K562 (cell line): Measurements from ENCODE around the gene NRG3. TPM values are rescaled to one million over a fixed set of nuclear protein-coding genes. Genes with fewer than 3 reads are reported as not detected.

Experiments
- ATAC-seq: fragments of 200-7000 bp; cut with Tn5 transposase; 3 replicates; pipeline ENCODE4 v1.9.1; 2020; ENCODE audit warnings: moderate library complexity
- BruUV-seq: library from RNA; stranded (reverse); fragments of 400-500 nt; replicated peaks from 2 replicates; lab custom pipeline; 2021; lab: Mats Ljungman, UMichigan
- CTCF ChIA-PET: fragments of 300-600 bp; formaldehyde crosslinking; extraction: SDS; loops from one replicate; lab custom pipeline; 2021; ENCODE audit warnings: low intra/inter-chr PET ratio; lab: Yijun Ruan, JAX
- POLR2A ChIA-PET: fragments of 300-600, 350-650 bp; sonication (Branson Sonifier 250); formaldehyde crosslinking; extraction: SDS; loops from one replicate; lab custom pipeline; 2021; ENCODE audit warnings: antibody characterized with exemption, inconsistent platforms; lab: Yijun Ruan, JAX
- DNase-seq, 4 experiments: peaks; one replicate each; pipeline versions ENCODE4 v3.0.0 to v3.0.0-alpha.2; 2011 to 2018; ENCODE audit warnings: low spot score in 3 of 4, mixed read lengths in 3 of 4; ENCODE audit errors: extremely low read depth in 1 of 4
- FAIRE-seq: peaks from 2 replicates; lab custom pipeline; 2011; peaks lifted over from hg19 to GRCh38; lab: Jason Lieb, UNC
- H2AFZ ChIP-seq: 2 replicates; pipeline ENCODE4 v1.6.0; 2011; ENCODE audit warnings: low read depth, low read length, control low read depth, inconsistent platforms
- H3K27ac ChIP-seq: fragments of 200-600 bp; 3 replicates; pipeline ENCODE4 v1.8.0; 2011; ENCODE audit warnings: low read depth, mild to moderate bottlenecking, control low read depth, inconsistent platforms, low read length, moderate library complexity, mixed read lengths; ENCODE audit errors: extremely low read depth
- H3K27me3 ChIP-seq, 2 experiments: fragments of 300-600 bp in 1 of 2; 2 replicates in 1 of 2; 3 replicates in 1 of 2; pipeline versions ENCODE4 v1.6.0 to v1.8.0; 2011; ENCODE audit warnings: inconsistent platforms in 2 of 2, low read length in 2 of 2, mild to moderate bottlenecking in 1 of 2, mixed read lengths in 1 of 2, moderate library complexity in 1 of 2; ENCODE audit not compliant: control insufficient read depth in 2 of 2, insufficient read depth in 2 of 2
- H3K36me3 ChIP-seq: fragments of 300-600 bp; 3 replicates; pipeline ENCODE4 v1.8.0; 2011; ENCODE audit warnings: mild to moderate bottlenecking, low read length, inconsistent platforms; ENCODE audit not compliant: control insufficient read depth, insufficient read depth
- H3K4me1 ChIP-seq, 2 experiments: fragments of 200-600 bp in 1 of 2; replicated peaks in 1 of 2; 2 replicates in 1 of 2; 3 replicates in 1 of 2; pipeline versions ENCODE4 v1.5.1 to v1.8.0; 2011; ENCODE audit warnings: inconsistent platforms in 2 of 2, low read length in 2 of 2, mild to moderate bottlenecking in 1 of 2, mixed read lengths in 1 of 2, moderate library complexity in 1 of 2; ENCODE audit not compliant: control insufficient read depth in 2 of 2, insufficient read depth in 2 of 2
- H3K4me2 ChIP-seq: 2 replicates; pipeline ENCODE4 v1.6.1; 2011; ENCODE audit warnings: low read length, control low read depth, inconsistent platforms, mixed read lengths; ENCODE audit not compliant: insufficient read depth
- H3K4me3 ChIP-seq: fragments of 200-600 bp; sonication (generic), shearing (Covaris generic); 2 replicates; pipeline ENCODE4 v1.5.1; 2016; ENCODE audit warnings: control low read depth, inconsistent platforms
- H3K79me2 ChIP-seq: fragments of 200-600 bp; 3 replicates; pipeline ENCODE4 v1.8.0; 2011; ENCODE audit warnings: low read length, inconsistent platforms; ENCODE audit not compliant: control insufficient read depth, insufficient read depth
- H3K9ac ChIP-seq, 2 experiments: 2 replicates each; pipeline versions ENCODE4 v1.6.0 to v1.6.1; 2011; ENCODE audit warnings: low read depth in 2 of 2, low read length in 2 of 2, control low read depth in 1 of 2, inconsistent platforms in 1 of 2, mild to moderate bottlenecking in 1 of 2, mixed read lengths in 1 of 2; ENCODE audit not compliant: insufficient read depth in 1 of 2
- H3K9me1 ChIP-seq: one replicate; pipeline ENCODE4 v1.6.0; 2011; ENCODE audit warnings: inconsistent platforms, mild to moderate bottlenecking, low read length, moderate library complexity; ENCODE audit not compliant: control insufficient read depth, insufficient read depth
- H3K9me3 ChIP-seq: replicated peaks from 2 replicates; pipeline ENCODE4 v1.5.1; 2011; ENCODE audit warnings: low read depth, low read length, inconsistent platforms; ENCODE audit not compliant: control insufficient read depth, insufficient read depth
- H4K20me1 ChIP-seq: replicated peaks from 2 replicates; pipeline ENCODE4 v1.6.1; 2011; ENCODE audit warnings: low read length, inconsistent platforms, mixed read lengths; ENCODE audit not compliant: control insufficient read depth, insufficient read depth
- CBX2 ChIP-seq: fragments of 200-600 bp; sonication (generic); IDR thresholded peaks from one replicate; pipeline ENCODE4 v1.6.1; 2012; ENCODE audit warnings: mild to moderate bottlenecking, low read length, inconsistent platforms; ENCODE audit not compliant: insufficient read depth, poor library complexity, severe bottlenecking
- FUS ChIP-seq: fragments of 200-400 bp; formaldehyde crosslinking; optimal IDR thresholded peaks from 2 replicates; pipeline ENCODE3; 2017; ENCODE audit warnings: low read depth, low read length
- KLF16 ChIP-seq: IDR thresholded peaks from 2 replicates; pipeline ENCODE4 v1.6.1; 2016; ENCODE audit warnings: antibody characterized with exemption
- MBD2 ChIP-seq: sonication (generic); IDR thresholded peaks from 2 replicates; pipeline ENCODE4 v1.6.1; 2016; ENCODE audit warnings: low read depth, borderline replicate concordance
- RFX1 ChIP-seq: fragments of 450-650 bp; IDR thresholded peaks from 2 replicates; pipeline ENCODE4 v1.6.1; 2016; ENCODE audit warnings: mild to moderate bottlenecking, moderate library complexity
- TAF1 ChIP-seq: IDR thresholded peaks from 2 replicates; pipeline ENCODE4 v1.6.1; 2011; ENCODE audit warnings: mild to moderate bottlenecking, low read length, moderate library complexity; ENCODE audit not compliant: insufficient read depth, control insufficient read depth, severe bottlenecking; ENCODE audit errors: extremely low read depth
- ZNF165 ChIP-seq: fragments of 250-450 bp; sonication (Bioruptor Pico); IDR thresholded peaks from 2 replicates; pipeline ENCODE4 v1.4.0; 2020; ENCODE audit warnings: borderline replicate concordance
- WGBS: fragments of 100-300 bp; shearing (Covaris generic); methylation state at CpG from one replicate; pipeline ENCODE4 v1.1.6; 2016; ENCODE audit warnings: low coverage, mixed read lengths; ENCODE audit not compliant: insufficient coverage; ENCODE audit errors: missing lambda C conversion rate; 5-methylcytosine and 5-hydroxymethylcytosine counted together
- in situ Hi-C: fragments of 300-500 bp; cut with MboI; formaldehyde crosslinking; loops from 4 replicates; pipeline ENCODE4 v1.15.0; 2018; ENCODE audit warnings: inconsistent platforms, mixed read lengths
- intact Hi-C: fragments of 100-400 bp; cut with micrococcal nuclease; formaldehyde crosslinking; loops from 2 replicates; pipeline ENCODE4 v1.14.2; 2022
- polyA plus RNA-seq, 8 experiments: library from polyadenylated mRNA; depleted of rRNA in 4 of 8; stranded (reverse) in 5 of 8; unstranded in 3 of 8; fragments of >200 nt; fragmentation: Nextera tagmentation in 2 of 8; fragmentation: Illumina TruSeq in 1 of 8; extraction: Ambion mirVana in 2 of 8; extraction: Trizol in 1 of 8; gene quantifications; 2 replicates each; pipeline versions ENCODE4 v1.2.1 to v1.2.3, GENCODE V29; 2011 to 2014; ENCODE audit warnings: inconsistent platforms in 1 of 8, missing spikeins in 1 of 8
- total RNA-seq, 7 experiments: library from RNA; depleted of rRNA in 6 of 7; stranded (reverse); fragments of >200 nt in 6 of 7; fragmentation: Illumina TruSeq in 2 of 7; extraction: Trizol in 2 of 7; gene quantifications; 2 replicates each; pipeline versions ENCODE4 v1.2.1 to v1.2.3, GENCODE V29; 2011 to 2021; ENCODE audit warnings: low replicate concordance in 1 of 7
- TF ChIP-seq, protein P1 (sequence below): fragments of 250-450 bp; sonication (Bioruptor Pico); IDR thresholded peaks from 2 replicates; pipeline ENCODE4 v1.5.0; 2022; ENCODE audit warnings: mild to moderate bottlenecking
- TF ChIP-seq, protein P2 (sequence below): fragments of 450-650 bp; IDR thresholded peaks from 2 replicates; pipeline ENCODE4 v1.6.1; 2018; ENCODE audit not compliant: partially characterized antibody

The NRG3 gene
- total and polyA plus RNA-seq, 9 of the 15 experiments (the other 6 are each of a cell fraction or from before 2014, with no cell fraction given): not detected

GRCh38 chr10:82089327-82089726, 214.3 kb downstream of the NRG3 start:
- no peak overlapping the region for H3K9ac ChIP-seq
- no peak for DNase-seq
- in situ Hi-C loops (no loop called here), intact Hi-C loops (no loop called here)
- H3K79me2 ChIP-seq: no peaks in the 10 kb centered on the region
- no peak overlapping the region for H3K27ac ChIP-seq
- no peaks in the 10 kb centered on the region for H3K4me1 ChIP-seq
- no peak overlapping the region for H3K4me2 ChIP-seq
- H3K27me3 ChIP-seq: no peaks in the 10 kb centered on the region
- H3K36me3 ChIP-seq: no peaks in the 10 kb centered on the region
- no peak for FAIRE-seq
- H3K9me3 ChIP-seq: peaks cover 6% of the 10 kb centered on the region
- no TSS peak for BruUV-seq
- ATAC-seq: no peak
- ChIA-PET CTCF (no interaction called here), POLR2A (no interaction called here)
- H2AFZ ChIP-seq: no peak overlapping the region
- H4K20me1 ChIP-seq: no peaks in the 10 kb centered on the region
- no peaks in the 10 kb centered on the region for H3K9me1 ChIP-seq
- 0% methylated on average over 2 of the region's 2 CpGs for WGBS
- TF ChIP-seq RFX1 (peak; percentile 46), KLF16 (no peak)
- H3K4me3 ChIP-seq: no peak overlapping the region

- 2% methylated on average over 4 of the region's 4 CpGs for WGBS
- Histone ChIP-seq H3K4me1 (no peaks in the 10 kb centered on the region), H2AFZ (no peak overlapping the region), H3K36me3 (no peaks in the 10 kb centered on the region), H3K9ac (no peak overlapping the region), H3K27me3 (no peaks in the 10 kb centered on the region), H3K4me3 (no peak overlapping the region), H3K79me2 (no peaks in the 10 kb centered on the region), H4K20me1 (no peaks in the 10 kb centered on the region), H3K9me3 (peaks cover 4% of the 10 kb centered on the region; the same call in 1 of the 2 replicates), H3K4me2 (no peak overlapping the region), H3K27ac (no peak overlapping the region), H3K9me1 (no peaks in the 10 kb centered on the region)
- DNase-seq (no peak), ATAC-seq (no peak), FAIRE-seq (no peak)
- ChIA-PET POLR2A (no interaction called here), CTCF (no interaction called here)
- TF ChIP-seq, protein P1, sequence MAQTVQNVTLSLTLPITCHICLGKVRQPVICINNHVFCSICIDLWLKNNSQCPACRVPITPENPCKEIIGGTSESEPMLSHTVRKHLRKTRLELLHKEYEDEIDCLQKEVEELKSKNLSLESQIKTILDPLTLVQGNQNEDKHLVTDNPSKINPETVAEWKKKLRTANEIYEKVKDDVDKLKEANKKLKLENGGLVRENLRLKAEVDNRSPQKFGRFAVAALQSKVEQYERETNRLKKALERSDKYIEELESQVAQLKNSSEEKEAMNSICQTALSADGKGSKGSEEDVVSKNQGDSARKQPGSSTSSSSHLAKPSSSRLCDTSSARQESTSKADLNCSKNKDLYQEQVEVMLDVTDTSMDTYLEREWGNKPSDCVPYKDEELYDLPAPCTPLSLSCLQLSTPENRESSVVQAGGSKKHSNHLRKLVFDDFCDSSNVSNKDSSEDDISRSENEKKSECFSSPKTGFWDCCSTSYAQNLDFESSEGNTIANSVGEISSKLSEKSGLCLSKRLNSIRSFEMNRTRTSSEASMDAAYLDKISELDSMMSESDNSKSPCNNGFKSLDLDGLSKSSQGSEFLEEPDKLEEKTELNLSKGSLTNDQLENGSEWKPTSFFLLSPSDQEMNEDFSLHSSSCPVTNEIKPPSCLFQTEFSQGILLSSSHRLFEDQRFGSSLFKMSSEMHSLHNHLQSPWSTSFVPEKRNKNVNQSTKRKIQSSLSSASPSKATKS: no peak
- TF ChIP-seq, protein P2, sequence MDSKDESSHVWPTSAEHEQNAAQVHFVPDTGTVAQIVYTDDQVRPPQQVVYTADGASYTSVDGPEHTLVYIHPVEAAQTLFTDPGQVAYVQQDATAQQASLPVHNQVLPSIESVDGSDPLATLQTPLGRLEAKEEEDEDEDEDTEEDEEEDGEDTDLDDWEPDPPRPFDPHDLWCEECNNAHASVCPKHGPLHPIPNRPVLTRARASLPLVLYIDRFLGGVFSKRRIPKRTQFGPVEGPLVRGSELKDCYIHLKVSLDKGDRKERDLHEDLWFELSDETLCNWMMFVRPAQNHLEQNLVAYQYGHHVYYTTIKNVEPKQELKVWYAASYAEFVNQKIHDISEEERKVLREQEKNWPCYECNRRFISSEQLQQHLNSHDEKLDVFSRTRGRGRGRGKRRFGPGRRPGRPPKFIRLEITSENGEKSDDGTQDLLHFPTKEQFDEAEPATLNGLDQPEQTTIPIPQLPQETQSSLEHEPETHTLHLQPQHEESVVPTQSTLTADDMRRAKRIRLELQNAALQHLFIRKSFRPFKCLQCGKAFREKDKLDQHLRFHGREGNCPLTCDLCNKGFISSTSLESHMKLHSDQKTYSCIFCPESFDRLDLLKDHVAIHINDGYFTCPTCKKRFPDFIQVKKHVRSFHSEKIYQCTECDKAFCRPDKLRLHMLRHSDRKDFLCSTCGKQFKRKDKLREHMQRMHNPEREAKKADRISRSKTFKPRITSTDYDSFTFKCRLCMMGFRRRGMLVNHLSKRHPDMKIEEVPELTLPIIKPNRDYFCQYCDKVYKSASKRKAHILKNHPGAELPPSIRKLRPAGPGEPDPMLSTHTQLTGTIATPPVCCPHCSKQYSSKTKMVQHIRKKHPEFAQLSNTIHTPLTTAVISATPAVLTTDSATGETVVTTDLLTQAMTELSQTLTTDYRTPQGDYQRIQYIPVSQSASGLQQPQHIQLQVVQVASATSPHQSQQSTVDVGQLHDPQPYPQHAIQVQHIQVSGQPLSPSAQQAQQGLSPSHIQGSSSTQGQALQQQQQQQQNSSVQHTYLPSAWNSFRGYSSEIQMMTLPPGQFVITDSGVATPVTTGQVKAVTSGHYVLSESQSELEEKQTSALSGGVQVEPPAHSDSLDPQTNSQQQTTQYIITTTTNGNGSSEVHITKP: no peak
- no peak for TF ChIP-seq CBX2
- TF ChIP-seq ZNF165 (CRISPR knock-in tag): no peak
- TF ChIP-seq MBD2: no peak
- no peak for TF ChIP-seq TAF1
- TF ChIP-seq FUS: no peak
- in situ Hi-C loops (no loop called here), intact Hi-C loops (no loop called here)
- no TSS peak for BruUV-seq
These were observed 216.4 kb downstream of the NRG3 start for GRCh38 chr10:82091413-82091812.
